Mucosa of rectum (tissue), 2 donors: Measurements from ENCODE around the gene MTX1.

Experiments
- H3K27ac ChIP-seq, 2 donors: one replicate each; pipeline ENCODE4 v1.7.0; 2013; ENCODE audit warnings: inconsistent platforms in 2 of 2, low read depth in 2 of 2, low read length in 2 of 2
- H3K27me3 ChIP-seq, 2 donors: one replicate each; pipeline ENCODE4 v1.7.0; 2013; ENCODE audit warnings: low read length in 2 of 2; ENCODE audit not compliant: control insufficient read depth in 2 of 2, insufficient read depth in 2 of 2
- H3K36me3 ChIP-seq, 2 donors: one replicate each; pipeline ENCODE4 v1.7.0; 2013; ENCODE audit warnings: low read length in 2 of 2; ENCODE audit not compliant: control insufficient read depth in 2 of 2, insufficient read depth in 2 of 2
- H3K4me1 ChIP-seq, 2 donors: one replicate each; pipeline ENCODE4 v1.7.0; 2013; ENCODE audit warnings: low read length in 2 of 2, mild to moderate bottlenecking in 1 of 2; ENCODE audit not compliant: control insufficient read depth in 2 of 2, insufficient read depth in 2 of 2
- H3K4me3 ChIP-seq, 2 donors: one replicate each; pipeline ENCODE4 v1.7.0; 2013; ENCODE audit warnings: low read length in 2 of 2
- H3K9ac ChIP-seq, 2 donors: one replicate each; pipeline ENCODE4 v1.7.0; 2013; ENCODE audit warnings: low read length in 2 of 2, low read depth in 1 of 2, mild to moderate bottlenecking in 1 of 2
- H3K9me3 ChIP-seq, 2 donors: one replicate each; pipeline ENCODE4 v1.7.0; 2013; ENCODE audit warnings: low read length in 2 of 2; ENCODE audit not compliant: control insufficient read depth in 2 of 2
- donor health status: healthy.
- donor health status: Normal muscosa, but diverticular disease.

MTX1 gene

GRCh38 chr1:155181371-155182051, 27.0 kb upstream of the MTX1 start:
- no peaks in the 10 kb centered on the region for H3K27me3 ChIP-seq
- H3K9ac ChIP-seq: no peak overlapping the region
- peaks cover 27 to 34% of the 10 kb centered on the region in 2 donors for H3K4me1 ChIP-seq
- no peak overlapping the region for H3K27ac ChIP-seq
- H3K9me3 ChIP-seq: no peaks in the 10 kb centered on the region
- H3K36me3 ChIP-seq: peaks cover 0 to 2% of the 10 kb centered on the region in 2 donors
- no peak overlapping the region for H3K4me3 ChIP-seq

GRCh38 chr1:155182052-155182550, 26.4 kb upstream of the MTX1 start:
- H3K4me3 ChIP-seq: no peak overlapping the region
- H3K36me3 ChIP-seq: peaks cover 0 to 2% of the 10 kb centered on the region in 2 donors
- H3K9ac ChIP-seq: no peak overlapping the region
- H3K4me1 ChIP-seq: peaks cover 27 to 35% of the 10 kb centered on the region in 2 donors
- no peaks in the 10 kb centered on the region for H3K27me3 ChIP-seq
- no peaks in the 10 kb centered on the region for H3K9me3 ChIP-seq
- H3K27ac ChIP-seq: no peak overlapping the region

GRCh38 chr1:155183775-155184221, 24.7 kb upstream of the MTX1 start:
- no peak overlapping the region for H3K27ac ChIP-seq
- H3K9ac ChIP-seq: no peak overlapping the region
- peaks cover 0 to 2% of the 10 kb centered on the region in 2 donors for H3K36me3 ChIP-seq
- no peak overlapping the region for H3K4me3 ChIP-seq
- no peaks in the 10 kb centered on the region for H3K9me3 ChIP-seq
- no peaks in the 10 kb centered on the region for H3K27me3 ChIP-seq
- H3K4me1 ChIP-seq: peaks cover 34 to 39% of the 10 kb centered on the region in 2 donors

- Histone ChIP-seq H3K4me1 (peaks cover 34 to 37% of the 10 kb centered on the region in 2 donors), H3K4me3 (no peak overlapping the region), H3K9me3 (no peaks in the 10 kb centered on the region), H3K9ac (peak overlapping the region in 1 of 2 donors; percentile 45), H3K27ac (peak overlapping the region; percentile 77 to 79), H3K36me3 (peaks cover 0 to 2% of the 10 kb centered on the region in 2 donors), H3K27me3 (no peaks in the 10 kb centered on the region)
Observed at GRCh38 chr1:155184351-155184811, 24.1 kb upstream of the MTX1 start.

GRCh38 chr1:155184835-155185782, 23.4 kb upstream of the MTX1 start:
- peak overlapping the region; percentile 24 to 54 for H3K9ac ChIP-seq
- H3K27ac ChIP-seq: peak overlapping the region; percentile 77 to 79
- H3K36me3 ChIP-seq: peaks cover 0 to 2% of the 10 kb centered on the region in 2 donors
- H3K27me3 ChIP-seq: no peaks in the 10 kb centered on the region
- no peak overlapping the region for H3K4me3 ChIP-seq
- no peaks in the 10 kb centered on the region for H3K9me3 ChIP-seq
- peaks cover 34 to 37% of the 10 kb centered on the region in 2 donors for H3K4me1 ChIP-seq

GRCh38 chr1:155185783-155186066, 22.8 kb upstream of the MTX1 start:
- H3K9ac ChIP-seq: peak overlapping the region in 1 of 2 donors; percentile 54
- peaks cover 34 to 37% of the 10 kb centered on the region in 2 donors for H3K4me1 ChIP-seq
- peaks cover 0 to 2% of the 10 kb centered on the region in 2 donors for H3K36me3 ChIP-seq
- peak overlapping the region; percentile 77 to 79 for H3K27ac ChIP-seq
- H3K9me3 ChIP-seq: no peaks in the 10 kb centered on the region
- H3K27me3 ChIP-seq: no peaks in the 10 kb centered on the region
- H3K4me3 ChIP-seq: no peak overlapping the region

- Histone ChIP-seq H3K4me1 (peaks cover 34 to 37% of the 10 kb centered on the region in 2 donors), H3K27me3 (no peaks in the 10 kb centered on the region), H3K4me3 (no peak overlapping the region), H3K27ac (peak overlapping the region; percentile 77 to 79), H3K9ac (peak overlapping the region; percentile 38 to 54), H3K36me3 (peaks cover 0 to 2% of the 10 kb centered on the region in 2 donors), H3K9me3 (no peaks in the 10 kb centered on the region)
Observed at GRCh38 chr1:155186067-155186793, 22.3 kb upstream of the MTX1 start.

GRCh38 chr1:155186794-155187455, 21.6 kb upstream of the MTX1 start:
- no peaks in the 10 kb centered on the region for H3K9me3 ChIP-seq
- H3K36me3 ChIP-seq: peaks cover 0 to 2% of the 10 kb centered on the region in 2 donors
- peaks cover 31 to 37% of the 10 kb centered on the region in 2 donors for H3K4me1 ChIP-seq
- peak overlapping the region; percentile 77 to 79 for H3K27ac ChIP-seq
- no peak overlapping the region for H3K4me3 ChIP-seq
- peak overlapping the region in 1 of 2 donors; percentile 54 for H3K9ac ChIP-seq
- H3K27me3 ChIP-seq: no peaks in the 10 kb centered on the region

- H3K4me1 ChIP-seq: peaks cover 33 to 39% of the 10 kb centered on the region in 2 donors
- H3K9ac ChIP-seq: peak overlapping the region in 1 of 2 donors; percentile 54
- H3K4me3 ChIP-seq: no peak overlapping the region
- H3K27me3 ChIP-seq: no peaks in the 10 kb centered on the region
- no peaks in the 10 kb centered on the region for H3K9me3 ChIP-seq
- H3K27ac ChIP-seq: peak overlapping the region; percentile 77 to 79
- H3K36me3 ChIP-seq: peaks cover 0 to 2% of the 10 kb centered on the region in 2 donors
Observed at GRCh38 chr1:155187456-155187891, 21.0 kb upstream of the MTX1 start.
